ENCODE measurements around the gene HTRA3.

HTRA3 gene

DNA sequence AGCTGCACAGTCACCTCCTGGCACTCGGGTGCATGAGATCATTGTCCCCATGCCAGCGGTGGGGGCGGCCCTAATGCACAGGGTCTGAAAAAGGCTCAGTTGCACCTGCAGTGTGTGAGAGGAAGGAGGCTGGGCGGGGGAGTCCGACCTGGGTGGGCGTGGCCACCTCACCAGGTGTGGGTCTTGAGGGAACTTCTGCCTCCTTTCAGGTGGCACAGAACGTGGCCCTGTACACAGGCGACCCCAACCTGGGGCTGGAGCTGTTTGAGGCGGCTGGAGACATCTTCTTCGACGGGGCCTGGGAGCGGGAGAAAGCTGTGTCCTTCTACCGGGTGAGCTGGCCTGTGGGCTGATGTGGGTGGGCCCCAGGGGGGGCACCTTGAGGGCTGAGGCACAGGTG, 34.3 kb upstream of the HTRA3 start:
- DNase-seq: no peak

DNA sequence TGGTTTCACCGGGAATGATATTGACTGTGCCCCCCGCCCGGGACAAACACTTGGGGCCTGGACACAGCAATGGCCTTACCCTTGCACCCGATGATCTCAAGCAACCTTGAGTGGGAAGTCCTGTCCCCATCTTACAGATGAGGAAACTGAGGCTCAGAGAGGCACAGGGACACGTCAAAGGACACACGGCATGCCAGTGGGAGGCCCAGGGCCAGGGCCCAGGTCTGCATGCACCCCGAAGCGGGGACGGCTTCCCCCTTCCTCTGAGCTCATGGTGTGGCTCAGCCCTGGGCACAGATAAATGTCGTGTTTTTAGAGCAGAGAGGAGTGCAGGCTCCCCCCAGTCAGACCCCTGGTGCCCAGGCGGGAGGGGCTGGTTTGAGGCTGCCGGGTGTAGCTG, 33.9 kb upstream of the HTRA3 start:
- DNase-seq: no peak

GRCh38 chr4:8236106-8236919, 33.2 kb upstream of the HTRA3 start:
- DNase-seq: no peak

DNA sequence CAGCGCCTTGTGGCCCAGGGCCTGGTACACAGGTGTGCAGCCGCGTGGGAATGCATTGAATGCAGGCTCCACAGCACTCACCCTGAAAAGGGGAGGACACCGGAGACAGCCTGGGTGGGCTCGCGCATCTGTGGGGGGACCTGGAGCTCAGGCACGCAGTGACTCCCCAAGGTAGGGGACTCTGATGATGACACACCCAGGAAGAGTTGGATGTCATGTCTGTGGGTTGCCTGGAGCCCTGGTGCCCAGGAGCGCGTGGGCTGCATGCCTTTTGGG, 32.7 kb upstream of the HTRA3 start:
- DNase-seq: no peak

- no peak for DNase-seq
Measured at GRCh38 chr4:8237256-8237989, 32.1 kb upstream of the HTRA3 start.

DNA sequence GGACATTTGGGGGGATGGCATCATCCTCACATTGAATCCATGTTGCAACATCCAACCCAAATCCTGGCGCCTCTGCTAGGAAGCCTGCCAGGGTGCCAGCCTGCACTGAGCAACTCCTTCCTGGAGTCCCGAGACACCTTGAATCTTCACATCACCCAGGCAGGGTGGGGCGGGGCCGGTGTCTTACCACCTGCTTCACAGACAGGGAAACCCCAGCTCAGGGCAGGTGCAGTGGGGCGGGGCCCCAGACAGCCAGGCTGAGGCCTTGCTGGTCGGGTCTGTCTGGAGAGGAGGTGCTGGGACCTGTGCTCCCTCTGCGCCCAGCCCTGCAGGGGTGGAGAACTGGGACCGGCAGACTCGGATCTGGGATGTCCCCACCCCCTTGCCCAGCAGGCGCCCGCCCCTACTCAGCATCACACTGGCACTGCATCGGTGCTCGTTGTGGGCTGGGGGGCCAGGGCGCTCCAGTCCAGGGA, 31.5 kb upstream of the HTRA3 start:
- no peak for DNase-seq

GRCh38 chr4:8238515-8239053, 31.0 kb upstream of the HTRA3 start:
- DNase-seq: no peak

- DNase-seq: no peak
Measured at GRCh38 chr4:8239226-8239625, 30.3 kb upstream of the HTRA3 start.

GRCh38 chr4:8239661-8240060, 29.9 kb upstream of the HTRA3 start:
- no peak for DNase-seq

DNA sequence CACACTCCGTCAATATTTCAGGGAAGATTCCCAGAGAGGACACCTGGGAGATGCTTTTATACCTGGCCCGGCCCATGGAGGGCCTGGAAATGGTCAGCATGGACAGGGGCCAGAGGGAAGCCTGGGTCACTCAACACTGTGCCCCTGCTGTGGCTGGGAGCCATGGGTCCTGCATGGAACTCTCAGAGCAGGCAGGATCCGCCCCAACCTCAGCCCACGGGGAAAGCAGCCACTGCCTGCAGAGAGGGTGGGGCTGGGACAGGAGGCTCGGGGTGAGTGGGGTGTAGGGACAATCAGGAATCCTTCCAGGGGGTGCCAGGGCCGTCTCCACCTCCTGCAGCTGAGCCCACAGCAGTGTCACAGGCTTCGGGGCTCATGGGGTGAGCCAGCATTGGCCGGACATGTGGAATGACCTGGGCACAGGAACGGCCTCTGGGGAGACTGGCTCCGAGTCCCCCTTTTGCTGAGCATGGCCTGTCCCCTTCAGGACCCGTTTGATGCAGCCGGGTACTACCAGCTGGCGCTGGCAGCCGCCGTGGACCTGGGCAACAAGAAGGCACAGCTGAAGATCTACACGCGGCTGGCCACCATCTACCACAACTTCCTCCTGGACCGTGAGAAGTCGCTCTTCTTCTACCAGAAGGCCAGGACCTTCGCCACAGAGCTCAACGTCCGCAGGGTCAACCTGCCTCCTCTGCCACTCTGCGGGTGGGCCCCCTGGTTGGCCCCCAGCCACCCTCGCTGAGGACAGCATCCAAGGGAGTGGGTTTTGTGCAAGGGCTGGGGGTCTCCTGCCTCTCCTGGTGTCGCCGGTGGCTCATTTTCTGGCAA, 29.1 kb upstream of the HTRA3 start:
- no peak for DNase-seq

- no peak for DNase-seq
Measured at GRCh38 chr4:8241211-8241779, 28.3 kb upstream of the HTRA3 start.

DNA sequence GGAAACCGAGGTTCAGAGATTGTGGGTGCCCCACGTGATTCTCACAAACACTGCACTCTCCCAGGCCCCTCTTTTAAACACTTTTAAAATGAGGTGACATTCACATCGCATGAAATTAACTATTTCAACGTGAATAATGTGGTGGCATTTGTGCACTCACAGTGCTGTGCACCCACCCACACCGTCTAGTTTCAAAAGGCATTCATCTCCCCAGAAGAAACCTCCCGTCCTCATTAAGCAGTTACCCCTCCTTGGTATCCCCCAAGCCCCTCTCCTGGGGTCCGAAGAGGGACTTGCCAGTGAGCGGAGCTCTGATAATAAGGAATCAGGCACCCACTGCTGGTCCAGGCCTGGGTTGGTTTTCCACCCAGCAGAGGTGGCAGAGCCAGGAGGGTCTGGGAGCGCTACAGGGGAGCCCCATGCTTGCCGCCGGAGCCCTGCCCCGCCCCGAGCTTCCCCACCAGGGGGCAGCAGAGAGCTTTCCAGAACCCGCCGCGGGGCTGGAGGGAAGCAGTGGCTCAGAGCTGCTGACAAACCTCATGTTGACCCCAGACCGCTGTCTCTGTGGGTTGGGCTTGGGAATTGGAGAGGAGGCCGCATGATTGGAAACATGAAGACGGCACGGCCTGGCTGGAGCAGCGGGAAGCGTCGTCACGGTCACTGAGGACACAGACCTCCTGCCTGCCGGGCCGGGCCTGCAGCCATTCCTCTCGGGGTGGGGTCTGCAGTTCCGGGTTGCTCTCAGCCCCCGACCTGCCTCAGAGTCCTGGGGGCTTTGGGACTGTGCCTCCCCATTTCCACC, 27.5 kb upstream of the HTRA3 start:
- DNase-seq: no peak

- no peak for DNase-seq
Measured at GRCh38 chr4:8242782-8243560, 26.6 kb upstream of the HTRA3 start.

- DNase-seq: no peak
Measured at GRCh38 chr4:8244001-8244757, 25.4 kb upstream of the HTRA3 start.

GRCh38 chr4:8244931-8245460, 24.6 kb upstream of the HTRA3 start:
- no peak for DNase-seq

- DNase-seq: no peak
Measured at GRCh38 chr4:8245884-8246833, 23.4 kb upstream of the HTRA3 start.

GRCh38 chr4:8247047-8247930, 22.3 kb upstream of the HTRA3 start:
- no peak for DNase-seq

DNA sequence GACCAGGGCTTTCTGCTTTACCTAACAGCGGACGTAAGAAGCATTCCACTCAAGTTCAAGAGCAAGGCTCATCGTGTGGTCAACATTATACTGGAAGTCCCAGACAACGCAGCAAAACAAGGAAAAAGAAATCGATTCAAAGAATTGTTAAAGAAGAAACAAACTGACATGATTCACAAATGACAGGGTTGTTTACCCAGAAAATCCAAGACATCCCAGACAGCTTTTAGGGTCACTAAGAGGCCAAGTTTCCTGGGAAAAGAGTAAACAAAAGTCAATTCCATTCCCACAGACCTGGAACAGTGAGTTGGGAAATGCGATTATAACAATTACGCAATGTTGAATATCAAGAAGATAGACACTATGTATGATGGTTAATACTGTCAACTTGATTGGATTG, 21.5 kb upstream of the HTRA3 start:
- no peak for DNase-seq

Data from NCI-H524 treated with DMSO at 0.1 percent for 48 hours (cell line).